Endodermal cell (in vitro differentiated cells): ENCODE measurements around the gene HPCAL1. TPM values are rescaled to one million over a fixed set of nuclear protein-coding genes. Genes with fewer than 3 reads are reported as not detected.

Experiments used
- DNase-seq: peaks from one replicate; pipeline ENCODE4 v3.0.0-alpha.2; 2017
- H3K27ac ChIP-seq: 2 replicates; pipeline ENCODE4 v1.5.1; 2013; ENCODE audit warnings: mild to moderate bottlenecking, low read depth, low read length, moderate library complexity
- H3K27me3 ChIP-seq: 2 replicates; pipeline ENCODE4 v1.6.1; 2013; ENCODE audit warnings: mild to moderate bottlenecking, low read length, moderate library complexity; ENCODE audit not compliant: insufficient read depth, control insufficient read depth, poor library complexity, severe bottlenecking
- H3K36me3 ChIP-seq: 2 replicates; pipeline ENCODE4 v1.7.0; 2013; ENCODE audit warnings: mild to moderate bottlenecking, low read length, moderate library complexity; ENCODE audit not compliant: control insufficient read depth, insufficient read depth
- H3K4me1 ChIP-seq: one replicate; pipeline ENCODE4 v1.7.0; 2013; ENCODE audit warnings: low read length; ENCODE audit not compliant: control insufficient read depth, insufficient read depth
- H3K4me3 ChIP-seq: 2 replicates; pipeline ENCODE4 v1.5.1; 2013; ENCODE audit warnings: mild to moderate bottlenecking, low read length, moderate library complexity
- H3K9ac ChIP-seq: 2 replicates; pipeline ENCODE4 v1.6.1; 2013; ENCODE audit warnings: mild to moderate bottlenecking, low read length, moderate library complexity; ENCODE audit not compliant: poor library complexity, severe bottlenecking; ENCODE audit errors: extremely low read depth
- H3K9me3 ChIP-seq: 2 replicates; pipeline ENCODE4 v1.6.1; 2013; ENCODE audit warnings: mild to moderate bottlenecking, low read length, moderate library complexity; ENCODE audit not compliant: control insufficient read depth
- H3K27ac Mint-ChIP-seq: 2 replicates; pipeline ENCODE4 v1.8.0; 2020; ENCODE audit warnings: mixed read lengths
- H3K27me3 Mint-ChIP-seq: 2 replicates; pipeline ENCODE4 v1.8.0; 2021; ENCODE audit warnings: mild to moderate bottlenecking, mixed read lengths; ENCODE audit not compliant: insufficient read depth
- H3K36me3 Mint-ChIP-seq: 2 replicates; pipeline ENCODE4 v1.8.0; 2020; ENCODE audit warnings: low read depth, mixed read lengths
- H3K4me1 Mint-ChIP-seq: 2 replicates; pipeline ENCODE4 v1.8.0; 2020; ENCODE audit warnings: mixed read lengths
- H3K4me3 Mint-ChIP-seq: 2 replicates; pipeline ENCODE4 v1.8.0; 2020; ENCODE audit warnings: mild to moderate bottlenecking, moderate library complexity, mixed read lengths
- H3K9me3 Mint-ChIP-seq: 2 replicates; pipeline ENCODE4 v1.8.0; 2020; ENCODE audit warnings: mild to moderate bottlenecking, mixed read lengths
- CTCF ChIP-seq: fragments of 200-600 bp; sonication (generic); conservative IDR thresholded peaks from 2 replicates; pipeline ENCODE4 v1.5.0; 2021; ENCODE audit warnings: antibody characterized with exemption, mild to moderate bottlenecking
- WGBS, 2 experiments: methylation state at CpG; one replicate each; pipeline versions ENCODE4 v1.1.5 to v1.1.7; 2013; ENCODE audit warnings: missing lambda C conversion rate in 2 of 2, mixed read lengths in 1 of 2; ENCODE audit not compliant: insufficient coverage in 1 of 2, insufficient read length in 1 of 2; 5-methylcytosine and 5-hydroxymethylcytosine counted together
- total RNA-seq, 2 donors: library from RNA; stranded (reverse); fragmentation: NEBNext Ultra II Directional in 1 of 2; extraction: Animal tissue kit (Norgen Biotek cat#: 25700) in 1 of 2; gene quantifications; 2 replicates in 1 of 2; 3 replicates in 1 of 2; pipeline ENCODE4 v1.2.1, GENCODE V29; 2021

The HPCAL1 gene
- total RNA-seq, 2 donors from 2014 or later, result 6.8 to 8.1 TPM

- Histone ChIP-seq H3K9me3 (no peaks in the 10 kb centered on the region), H3K4me3 (peak overlapping the region; percentile 83), H3K27ac (no peak overlapping the region), H3K27me3 (no peaks in the 10 kb centered on the region), H3K9ac (no peak overlapping the region), H3K36me3 (peaks cover 4% of the 10 kb centered on the region), H3K4me1 (peaks cover 17% of the 10 kb centered on the region)
- peaks cover 6% of the 10 kb centered on the region for H3K27me3 Mint-ChIP-seq
- peaks cover 1% of the 10 kb centered on the region for H3K36me3 Mint-ChIP-seq
- no peak overlapping the region for H3K27ac Mint-ChIP-seq
- WGBS, 2 experiments, result 86 to 96% methylated on average over 11 to 21 of the region's 22 CpGs
- no peak for TF ChIP-seq CTCF
- no peaks in the 10 kb centered on the region for H3K9me3 Mint-ChIP-seq
- DNase-seq, result no peak
- H3K4me3 Mint-ChIP-seq, result peak overlapping the region; percentile 65
- peaks cover 22% of the 10 kb centered on the region for H3K4me1 Mint-ChIP-seq
Observed at GRCh38 chr2:10449838-10450691, 147.4 kb downstream of the HPCAL1 start.

DNA sequence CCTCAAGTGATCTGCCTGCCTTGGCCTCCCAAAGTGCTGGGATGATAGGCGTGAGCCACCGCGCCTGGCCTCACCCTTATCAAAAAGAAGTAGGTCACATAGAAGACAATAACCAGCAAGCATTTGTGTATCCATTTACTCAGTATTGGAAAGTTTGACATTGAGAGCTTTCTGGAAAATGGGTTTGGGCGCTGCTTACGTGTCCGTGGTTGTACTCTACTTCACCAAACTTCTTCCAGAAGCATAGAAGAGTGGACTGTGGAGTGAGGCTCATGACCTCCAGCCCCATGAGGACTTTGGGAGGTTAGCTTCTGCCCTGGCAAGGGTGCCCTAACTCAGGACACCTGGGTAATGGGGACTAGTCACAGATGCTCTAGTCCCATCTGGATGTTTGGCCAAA, 149.1 kb downstream of the HPCAL1 start:
- Histone ChIP-seq H3K27ac (no peak overlapping the region), H3K9ac (no peak overlapping the region)
- WGBS, 2 experiments, result 96 to 100% methylated on average over 1 to 6 of the region's 6 CpGs

GRCh38 chr2:10452312-10452711, 149.6 kb downstream of the HPCAL1 start:
- WGBS, 2 experiments, result 83 to 93% methylated on average over 2 to 3 of the region's 3 CpGs
- Mint-ChIP-seq H3K9me3 (no peaks in the 10 kb centered on the region), H3K4me1 (peaks cover 13% of the 10 kb centered on the region), H3K27ac (no peak overlapping the region), H3K27me3 (peaks cover 6% of the 10 kb centered on the region), H3K4me3 (no peak overlapping the region), H3K36me3 (no peaks in the 10 kb centered on the region)
- TF ChIP-seq CTCF, result no peak
- no peak for DNase-seq
- H3K4me1 ChIP-seq, result peaks cover 17% of the 10 kb centered on the region
- no peaks in the 10 kb centered on the region for H3K27me3 ChIP-seq
- no peak overlapping the region for H3K27ac ChIP-seq
- H3K9ac ChIP-seq, result no peak overlapping the region
- no peak overlapping the region for H3K4me3 ChIP-seq
- no peaks in the 10 kb centered on the region for H3K9me3 ChIP-seq
- H3K36me3 ChIP-seq, result no peaks in the 10 kb centered on the region

More for the DNA sequence above, 149.1 kb downstream of the HPCAL1 start:
- Histone ChIP-seq H3K4me1 (peaks cover 17% of the 10 kb centered on the region), H3K36me3 (no peaks in the 10 kb centered on the region), H3K27me3 (no peaks in the 10 kb centered on the region), H3K9me3 (no peaks in the 10 kb centered on the region), H3K4me3 (no peak overlapping the region)
- H3K4me1 Mint-ChIP-seq, result peaks cover 16% of the 10 kb centered on the region
- H3K27me3 Mint-ChIP-seq, result peaks cover 6% of the 10 kb centered on the region
- no peak overlapping the region for H3K27ac Mint-ChIP-seq
- no peak overlapping the region for H3K4me3 Mint-ChIP-seq
- no peak for DNase-seq
- H3K9me3 Mint-ChIP-seq, result no peaks in the 10 kb centered on the region
- H3K36me3 Mint-ChIP-seq, result no peaks in the 10 kb centered on the region
- TF ChIP-seq CTCF, result no peak
